ENCODE data around the gene NOTUM. TPM values are rescaled to one million over a fixed set of nuclear protein-coding genes. Genes with fewer than 3 reads are reported as not detected.
"Not testable (repeated sequence)": the region's sequence is repeated elsewhere in the genome, so short reads cannot be mapped to it uniquely, and the experiment has no call there.

The NOTUM gene
- total RNA-seq, 4 donors from 2014 or later, result 0.40 TPM; not detected in 3

DNA sequence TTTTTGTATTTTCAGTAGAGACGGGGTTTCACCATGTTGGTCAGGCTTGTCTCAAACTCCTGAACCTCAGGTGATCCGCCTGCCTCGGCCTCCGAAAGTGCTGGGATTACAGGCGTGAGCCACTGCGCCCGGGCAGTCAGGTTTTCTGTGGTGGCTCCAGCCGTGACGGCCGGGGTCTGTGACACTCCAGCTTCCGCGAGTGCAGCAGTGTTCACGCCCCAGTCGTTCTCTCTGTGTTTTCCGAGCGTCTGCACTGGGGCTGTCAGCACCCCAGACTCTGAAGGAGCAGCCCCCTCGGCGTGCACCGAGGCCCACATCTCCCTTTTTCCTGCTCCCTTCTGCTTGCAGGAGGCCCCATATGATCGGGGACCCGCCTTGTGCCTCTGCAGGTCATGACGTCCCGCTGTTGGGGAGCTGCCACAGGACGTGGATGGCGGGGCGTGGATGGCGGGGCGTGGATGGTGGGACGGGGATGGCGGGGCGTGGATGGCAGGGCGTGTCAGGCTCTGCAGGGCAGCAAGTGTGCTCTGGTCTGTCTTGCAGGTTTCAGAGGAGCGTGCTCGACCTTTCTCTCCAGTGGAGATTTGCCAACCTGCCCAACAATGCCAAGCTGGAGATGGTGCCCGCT lies 22.1 kb upstream of the NOTUM start:
- H3K9me3 ChIP-seq, result no peaks in the 10 kb centered on the region
- no peak for DNase-seq
- H3K36me3 ChIP-seq, result peaks cover 10 to 25% of the 10 kb centered on the region in 2 donors
- no peaks in the 10 kb centered on the region for H3K27me3 ChIP-seq
- H3K4me1 ChIP-seq, result peaks cover 12 to 17% of the 10 kb centered on the region in 2 donors
- no peak overlapping the region for H3K27ac ChIP-seq
- TF ChIP-seq POLR2A (IDR thresholded peaks at IDR 0.05), result no peak
- TF ChIP-seq, protein P1, sequence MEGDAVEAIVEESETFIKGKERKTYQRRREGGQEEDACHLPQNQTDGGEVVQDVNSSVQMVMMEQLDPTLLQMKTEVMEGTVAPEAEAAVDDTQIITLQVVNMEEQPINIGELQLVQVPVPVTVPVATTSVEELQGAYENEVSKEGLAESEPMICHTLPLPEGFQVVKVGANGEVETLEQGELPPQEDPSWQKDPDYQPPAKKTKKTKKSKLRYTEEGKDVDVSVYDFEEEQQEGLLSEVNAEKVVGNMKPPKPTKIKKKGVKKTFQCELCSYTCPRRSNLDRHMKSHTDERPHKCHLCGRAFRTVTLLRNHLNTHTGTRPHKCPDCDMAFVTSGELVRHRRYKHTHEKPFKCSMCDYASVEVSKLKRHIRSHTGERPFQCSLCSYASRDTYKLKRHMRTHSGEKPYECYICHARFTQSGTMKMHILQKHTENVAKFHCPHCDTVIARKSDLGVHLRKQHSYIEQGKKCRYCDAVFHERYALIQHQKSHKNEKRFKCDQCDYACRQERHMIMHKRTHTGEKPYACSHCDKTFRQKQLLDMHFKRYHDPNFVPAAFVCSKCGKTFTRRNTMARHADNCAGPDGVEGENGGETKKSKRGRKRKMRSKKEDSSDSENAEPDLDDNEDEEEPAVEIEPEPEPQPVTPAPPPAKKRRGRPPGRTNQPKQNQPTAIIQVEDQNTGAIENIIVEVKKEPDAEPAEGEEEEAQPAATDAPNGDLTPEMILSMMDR (IDR thresholded peaks at IDR 0.05), result no peak
- intact Hi-C loops (cut with DNase I), result no loop called here
- 89 to 96% methylated on average over 33 to 35 of the region's 35 CpGs for WGBS, 2 donors
- no peak overlapping the region for H3K4me3 ChIP-seq (replicated peaks in 1 of 3)

DNA sequence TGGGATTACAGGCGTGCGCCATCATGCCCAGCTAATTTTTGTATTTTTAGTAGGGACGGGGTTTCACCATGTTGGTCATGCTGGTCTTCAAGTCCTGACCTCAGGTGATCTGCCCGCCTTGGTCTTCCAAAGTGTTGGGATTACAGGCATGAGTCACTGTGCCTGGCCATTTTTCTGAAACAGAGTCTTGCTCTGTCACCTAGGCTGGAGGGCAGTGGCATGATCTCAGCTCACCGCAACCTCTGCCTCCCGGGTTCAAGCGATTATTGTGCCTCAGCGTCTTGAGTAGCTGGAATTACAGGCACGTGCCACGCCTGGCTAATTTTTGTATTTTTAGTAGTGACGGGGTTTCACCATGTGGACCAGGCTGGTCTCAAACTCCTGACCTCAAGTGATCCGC lies 20.5 kb upstream of the NOTUM start:
- Histone ChIP-seq H3K4me1 (peaks cover 18 to 21% of the 10 kb centered on the region in 2 donors), H3K36me3 (peaks cover 10 to 21% of the 10 kb centered on the region in 2 donors)
- H3K4me3 ChIP-seq (replicated peaks in 1 of 3); intact Hi-C loops (cut with DNase I); H3K27me3 ChIP-seq; H3K9me3 ChIP-seq; H3K27ac ChIP-seq; DNase-seq: not testable (repeated sequence)
- WGBS, 2 donors, result 61 to 74% methylated on average over 12 of the region's 12 CpGs

DNA sequence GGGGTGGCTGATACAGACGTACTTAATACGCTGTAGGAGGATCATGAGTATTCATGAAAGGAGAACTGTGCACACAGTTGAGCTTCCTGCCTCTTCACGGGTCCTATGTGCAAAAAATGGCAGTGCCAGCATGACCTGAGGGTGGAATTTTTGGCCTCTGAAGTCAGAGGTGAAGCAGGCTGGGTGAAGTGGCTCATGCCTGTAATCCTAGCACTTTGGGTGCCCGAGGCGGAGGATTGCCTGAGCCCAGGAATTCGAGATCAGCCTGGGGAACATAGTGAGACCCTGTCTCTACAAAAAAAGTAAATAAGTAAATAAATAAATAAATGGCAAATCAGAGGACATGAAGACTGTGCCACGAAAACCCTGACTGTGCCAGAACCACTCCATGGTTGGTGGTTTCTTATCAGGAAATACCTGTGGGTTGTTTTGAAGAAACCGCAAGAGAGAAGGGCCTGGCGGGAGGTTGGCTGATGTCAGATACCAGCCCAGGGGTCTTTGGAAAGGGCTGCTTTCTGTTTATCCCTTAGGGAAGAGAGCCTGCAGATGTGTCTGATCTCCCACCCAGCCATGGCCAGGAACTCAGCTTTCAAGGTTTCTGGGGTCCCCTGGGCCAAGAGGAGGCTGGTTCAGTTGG lies 19.8 kb upstream of the NOTUM start:
- Histone ChIP-seq H3K4me1 (peaks cover 19 to 23% of the 10 kb centered on the region in 2 donors), H3K4me3 (replicated peaks in 1 of 3) (no peak overlapping the region), H3K27me3 (no peaks in the 10 kb centered on the region), H3K27ac (no peak overlapping the region), H3K9me3 (no peaks in the 10 kb centered on the region), H3K36me3 (peaks cover 9 to 16% of the 10 kb centered on the region in 2 donors)
- DNase-seq, result no peak
- WGBS, 2 donors, result 87 to 91% methylated on average over 9 of the region's 9 CpGs
- TF ChIP-seq, protein P1 (IDR thresholded peaks at IDR 0.05), result no peak
- TF ChIP-seq POLR2A (IDR thresholded peaks at IDR 0.05), result no peak
- intact Hi-C loops (cut with DNase I), result no loop called here

DNA sequence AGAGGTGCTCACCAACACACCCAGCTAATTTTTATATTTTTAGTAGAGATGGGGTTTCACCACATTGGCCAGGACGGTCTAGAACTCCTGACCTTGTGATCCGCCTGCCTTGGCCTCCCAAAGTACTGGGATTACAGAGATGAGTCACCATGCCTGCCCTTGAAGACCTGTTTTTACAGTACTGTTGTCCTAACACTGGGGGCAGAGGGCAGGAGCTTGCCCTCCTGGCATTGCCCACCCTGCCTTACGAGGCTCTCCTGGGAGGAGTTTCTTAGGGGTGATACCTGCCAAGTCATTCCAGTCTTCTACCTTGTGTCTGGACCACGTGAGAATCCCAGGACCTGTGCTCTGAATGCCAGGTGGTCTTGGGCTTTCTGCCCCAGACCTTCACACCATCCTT lies 19.1 kb upstream of the NOTUM start:
- Histone ChIP-seq H3K9me3 (no peaks in the 10 kb centered on the region), H3K4me1 (peaks cover 19 to 23% of the 10 kb centered on the region in 2 donors), H3K36me3 (peaks cover 2 to 9% of the 10 kb centered on the region in 2 donors), H3K27ac (no peak overlapping the region), H3K27me3 (no peaks in the 10 kb centered on the region), H3K4me3 (replicated peaks in 1 of 3) (no peak overlapping the region)
- WGBS, 2 donors, result 95 to 96% methylated on average over 4 of the region's 4 CpGs
- TF ChIP-seq POLR2A (IDR thresholded peaks at IDR 0.05), result no peak
- TF ChIP-seq, protein P1 (IDR thresholded peaks at IDR 0.05), result no peak
- DNase-seq, result no peak
- intact Hi-C loops (cut with DNase I), result no loop called here

DNA sequence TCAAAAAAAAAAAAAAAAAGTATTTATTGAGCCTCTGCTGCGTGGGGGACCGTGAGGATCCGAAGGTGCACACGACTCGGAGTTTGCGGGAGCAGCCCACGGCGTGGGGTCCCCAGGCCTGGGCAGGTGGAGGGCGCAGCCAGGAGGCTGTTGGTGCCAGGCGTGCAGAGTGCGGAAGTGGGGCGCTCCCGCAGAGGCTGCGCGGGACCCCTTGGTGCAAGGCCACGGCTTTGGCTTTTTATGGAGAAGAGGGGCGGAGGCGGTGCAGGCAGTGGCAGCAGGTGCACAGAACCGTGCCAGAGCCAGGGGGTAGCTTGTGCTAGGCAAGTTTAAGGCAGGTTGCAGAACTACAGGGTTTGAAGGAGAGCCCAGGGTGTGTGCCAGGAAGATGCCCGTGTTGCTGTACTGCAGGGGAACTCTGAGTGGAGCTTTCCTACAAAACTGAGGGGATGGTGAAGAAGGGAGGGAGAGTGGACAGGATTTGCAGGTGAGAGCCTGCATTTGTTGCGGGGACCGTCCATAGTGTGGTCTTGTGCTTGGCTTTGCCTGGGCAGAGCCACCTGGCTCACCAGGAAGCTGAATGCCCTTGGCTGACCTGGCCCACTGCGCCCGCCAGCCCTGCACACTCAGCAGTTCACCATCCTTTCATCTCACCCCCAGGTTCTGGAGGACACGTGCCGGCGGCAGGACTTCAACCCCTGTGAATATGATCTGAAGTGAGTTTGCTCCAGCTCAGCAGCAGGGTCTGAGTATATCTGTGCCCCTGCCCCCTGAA lies 17.7 kb upstream of the NOTUM start:
- intact Hi-C loops (cut with DNase I), result no loop called here
- Histone ChIP-seq H3K4me3 (replicated peaks in 1 of 3) (peak overlapping the region in 1 of 3 donors; percentile 95), H3K36me3 (peaks cover 0 to 1% of the 10 kb centered on the region in 2 donors), H3K9me3 (no peaks in the 10 kb centered on the region), H3K27ac (no peak overlapping the region), H3K4me1 (peaks cover 19 to 23% of the 10 kb centered on the region in 2 donors), H3K27me3 (no peaks in the 10 kb centered on the region)
- WGBS, 2 donors, result 89 to 90% methylated on average over 27 of the region's 27 CpGs
- TF ChIP-seq POLR2A (IDR thresholded peaks at IDR 0.05), result no peak
- TF ChIP-seq, protein P1 (IDR thresholded peaks at IDR 0.05), result no peak
- no peak for DNase-seq

Data from thyroid gland (tissue), 4 donors.